ENCODE results near the gene UQCC5.

DNA sequence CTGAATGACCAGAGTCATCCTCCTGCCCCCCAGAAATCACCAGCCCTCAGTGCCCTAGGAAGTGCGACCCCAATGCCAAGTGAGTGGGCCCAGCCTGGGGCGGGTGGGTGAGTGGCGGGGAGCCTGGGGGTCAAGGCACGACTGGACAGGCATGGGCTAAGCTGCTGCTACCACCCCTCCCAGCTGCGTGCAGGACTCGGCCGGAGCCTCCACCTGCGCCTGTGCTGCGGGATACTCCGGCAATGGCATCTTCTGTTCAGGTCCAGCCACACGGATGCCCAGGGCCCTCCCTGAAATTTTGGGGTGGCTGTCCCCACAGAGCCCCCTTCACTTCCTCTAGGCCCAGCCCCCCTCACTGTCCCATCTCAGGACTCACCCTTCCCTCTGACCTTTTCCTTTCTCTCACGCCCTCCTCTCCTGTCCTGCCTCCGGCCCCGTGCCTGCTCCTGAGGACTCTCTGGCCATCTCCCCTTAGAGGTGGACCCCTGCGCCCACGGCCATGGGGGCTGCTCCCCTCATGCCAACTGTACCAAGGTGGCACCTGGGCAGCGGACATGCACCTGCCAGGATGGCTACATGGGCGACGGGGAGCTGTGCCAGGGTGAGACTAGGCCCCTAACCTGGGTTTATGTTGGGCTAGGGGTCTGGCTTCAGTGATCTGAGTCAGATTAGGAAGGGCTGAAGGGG, 19.8 kb upstream of the UQCC5 start:
- TF ChIP-seq ARNT (IDR thresholded peaks at IDR 0.05) (no peak), SUZ12 (IDR thresholded peaks at IDR 0.05) (no peak), FOXM1 (IDR thresholded peaks at IDR 0.05; ENCODE audit: borderline replicate concordance) (no peak), FOXA1 (IDR thresholded peaks at IDR 0.05) (no peak), ELF4 (IDR thresholded peaks at IDR 0.05) (no peak), FOXK2 (IDR thresholded peaks at IDR 0.05) (no peak), LEF1 (IDR thresholded peaks at IDR 0.05; ENCODE audit: borderline replicate concordance) (no peak), HDGF (IDR thresholded peaks at IDR 0.05; ENCODE audit: borderline replicate concordance) (no peak), NFRKB (IDR thresholded peaks at IDR 0.05) (no peak), ZNF384 (IDR thresholded peaks at IDR 0.05) (no peak), BHLHE40 (IDR thresholded peaks at IDR 0.05; ENCODE audit: borderline replicate concordance) (no peak), SP1 (IDR thresholded peaks at IDR 0.05) (no peak)
- TF ChIP-seq, protein P1, sequence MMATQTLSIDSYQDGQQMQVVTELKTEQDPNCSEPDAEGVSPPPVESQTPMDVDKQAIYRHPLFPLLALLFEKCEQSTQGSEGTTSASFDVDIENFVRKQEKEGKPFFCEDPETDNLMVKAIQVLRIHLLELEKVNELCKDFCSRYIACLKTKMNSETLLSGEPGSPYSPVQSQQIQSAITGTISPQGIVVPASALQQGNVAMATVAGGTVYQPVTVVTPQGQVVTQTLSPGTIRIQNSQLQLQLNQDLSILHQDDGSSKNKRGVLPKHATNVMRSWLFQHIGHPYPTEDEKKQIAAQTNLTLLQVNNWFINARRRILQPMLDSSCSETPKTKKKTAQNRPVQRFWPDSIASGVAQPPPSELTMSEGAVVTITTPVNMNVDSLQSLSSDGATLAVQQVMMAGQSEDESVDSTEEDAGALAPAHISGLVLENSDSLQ (IDR thresholded peaks at IDR 0.05): no peak
